ENCODE results near the gene TMEM127.
A peak's percentile ranks its signal among the peaks of the same experiment; 100 is the strongest.
"Not testable (repeated sequence)": the region's sequence is repeated elsewhere in the genome, so short reads cannot be mapped to it uniquely, and the experiment has no call there.

Gene TMEM127

GRCh38 chr2:96274355-96275056, 8.7 kb upstream of the TMEM127 start:
- no peaks in the 10 kb centered on the region for H3K9me3 Mint-ChIP-seq
- peaks cover 4% of the 10 kb centered on the region for H3K4me1 Mint-ChIP-seq
- H3K4me3 Mint-ChIP-seq: no peak overlapping the region
- DNase-seq (no peak), ATAC-seq (no peak)
- no peaks in the 10 kb centered on the region for H3K27me3 Mint-ChIP-seq
- H3K27ac Mint-ChIP-seq: peak overlapping the region; percentile 69
- H3K36me3 Mint-ChIP-seq (ENCODE audit: low read depth): peaks cover 58% of the 10 kb centered on the region

GRCh38 chr2:96273763-96274162, 8.0 kb upstream of the TMEM127 start:
- Mint-ChIP-seq H3K4me3 (no peak overlapping the region), H3K36me3 (ENCODE audit: low read depth) (peaks cover 56% of the 10 kb centered on the region), H3K4me1 (peaks cover 7% of the 10 kb centered on the region), H3K9me3 (no peaks in the 10 kb centered on the region), H3K27ac (no peak overlapping the region), H3K27me3 (no peaks in the 10 kb centered on the region)
- DNase-seq (no peak), ATAC-seq (no peak)

GRCh38 chr2:96271995-96272394, 6.2 kb upstream of the TMEM127 start:
- H3K36me3 Mint-ChIP-seq (ENCODE audit: low read depth): peaks cover 56% of the 10 kb centered on the region
- H3K27ac Mint-ChIP-seq: no peak overlapping the region
- H3K27me3 Mint-ChIP-seq: no peaks in the 10 kb centered on the region
- DNase-seq: no peak
- no peak for ATAC-seq
- H3K4me1 Mint-ChIP-seq: peaks cover 22% of the 10 kb centered on the region
- no peak overlapping the region for H3K4me3 Mint-ChIP-seq
- H3K9me3 Mint-ChIP-seq: no peaks in the 10 kb centered on the region

GRCh38 chr2:96267159-96267971, 1.6 kb upstream of the TMEM127 start:
- Mint-ChIP-seq H3K9me3 (no peaks in the 10 kb centered on the region), H3K4me3 (peak overlapping the region; percentile 99), H3K4me1 (peaks cover 43% of the 10 kb centered on the region), H3K36me3 (ENCODE audit: low read depth) (peaks cover 36% of the 10 kb centered on the region), H3K27ac (peak overlapping the region; percentile 96), H3K27me3 (no peaks in the 10 kb centered on the region)
- ATAC-seq (peak; percentile 47), DNase-seq (peak; percentile 61)

- peak overlapping the region; percentile 99 for H3K4me3 Mint-ChIP-seq
- peak; percentile 4 for ATAC-seq
- H3K9me3 Mint-ChIP-seq: no peaks in the 10 kb centered on the region
- peak; percentile 50 for DNase-seq
- H3K27ac Mint-ChIP-seq: peak overlapping the region; percentile 42
- H3K27me3 Mint-ChIP-seq: no peaks in the 10 kb centered on the region
- peaks cover 31% of the 10 kb centered on the region for H3K36me3 Mint-ChIP-seq (ENCODE audit: low read depth)
- peaks cover 52% of the 10 kb centered on the region for H3K4me1 Mint-ChIP-seq
Observed at GRCh38 chr2:96265349-96265839, 403 bp downstream of the TMEM127 start.

GRCh38 chr2:96264656-96265348, 995 bp downstream of the TMEM127 start:
- Mint-ChIP-seq H3K27ac (peak overlapping the region; percentile 63), H3K4me1 (peaks cover 57% of the 10 kb centered on the region), H3K9me3 (no peaks in the 10 kb centered on the region), H3K36me3 (ENCODE audit: low read depth) (peaks cover 29% of the 10 kb centered on the region), H3K4me3 (peak overlapping the region; percentile 99), H3K27me3 (no peaks in the 10 kb centered on the region)
- no peak for ATAC-seq
- peak; percentile 38 for DNase-seq

- DNase-seq: no peak
- peak overlapping the region; percentile 99 for H3K4me3 Mint-ChIP-seq
- ATAC-seq: no peak
- peaks cover 65% of the 10 kb centered on the region for H3K4me1 Mint-ChIP-seq
- H3K27ac Mint-ChIP-seq: peak overlapping the region; percentile 63
- H3K9me3 Mint-ChIP-seq: no peaks in the 10 kb centered on the region
- H3K36me3 Mint-ChIP-seq (ENCODE audit: low read depth): peaks cover 25% of the 10 kb centered on the region
- no peaks in the 10 kb centered on the region for H3K27me3 Mint-ChIP-seq
Observed at GRCh38 chr2:96264086-96264485, 1.7 kb downstream of the TMEM127 start.

- DNase-seq: no peak
- Mint-ChIP-seq H3K27ac (no peak overlapping the region), H3K36me3 (ENCODE audit: low read depth) (peaks cover 10% of the 10 kb centered on the region), H3K27me3 (no peaks in the 10 kb centered on the region), H3K9me3 (no peaks in the 10 kb centered on the region), H3K4me3 (no peak overlapping the region), H3K4me1 (peaks cover 63% of the 10 kb centered on the region)
- ATAC-seq: no peak
Observed at GRCh38 chr2:96262306-96262705, 3.5 kb downstream of the TMEM127 start.

- no peaks in the 10 kb centered on the region for H3K27me3 Mint-ChIP-seq
- ATAC-seq (no peak), DNase-seq (no peak)
- H3K4me1 Mint-ChIP-seq: peaks cover 63% of the 10 kb centered on the region
- no peak overlapping the region for H3K4me3 Mint-ChIP-seq
- H3K27ac Mint-ChIP-seq: peak overlapping the region; percentile 33
- peaks cover 8% of the 10 kb centered on the region for H3K36me3 Mint-ChIP-seq (ENCODE audit: low read depth)
- H3K9me3 Mint-ChIP-seq: no peaks in the 10 kb centered on the region
Observed at GRCh38 chr2:96261328-96262003, 4.3 kb downstream of the TMEM127 start.

GRCh38 chr2:96260387-96261260, 5.2 kb downstream of the TMEM127 start:
- DNase-seq (peak; percentile 40), ATAC-seq (peak; percentile 72)
- H3K36me3 Mint-ChIP-seq (ENCODE audit: low read depth): peaks cover 13% of the 10 kb centered on the region
- H3K27ac Mint-ChIP-seq: peak overlapping the region; percentile 33
- no peaks in the 10 kb centered on the region for H3K27me3 Mint-ChIP-seq
- peaks cover 67% of the 10 kb centered on the region for H3K4me1 Mint-ChIP-seq
- H3K9me3 Mint-ChIP-seq: no peaks in the 10 kb centered on the region
- no peak overlapping the region for H3K4me3 Mint-ChIP-seq

GRCh38 chr2:96259497-96259921, 6.3 kb downstream of the TMEM127 start:
- Mint-ChIP-seq H3K27ac (peak overlapping the region; percentile 46), H3K9me3 (no peaks in the 10 kb centered on the region), H3K4me3 (no peak overlapping the region), H3K27me3 (no peaks in the 10 kb centered on the region), H3K4me1 (peaks cover 71% of the 10 kb centered on the region), H3K36me3 (ENCODE audit: low read depth) (peaks cover 19% of the 10 kb centered on the region)
- ATAC-seq: no peak
- DNase-seq: no peak

GRCh38 chr2:96258166-96259022, 7.4 kb downstream of the TMEM127 start:
- DNase-seq (no peak), ATAC-seq (no peak)
- no peak overlapping the region for H3K27ac Mint-ChIP-seq
- peaks cover 60% of the 10 kb centered on the region for H3K4me1 Mint-ChIP-seq
- no peaks in the 10 kb centered on the region for H3K9me3 Mint-ChIP-seq
- H3K36me3 Mint-ChIP-seq (ENCODE audit: low read depth): peaks cover 18% of the 10 kb centered on the region
- H3K4me3 Mint-ChIP-seq: no peak overlapping the region
- H3K27me3 Mint-ChIP-seq: no peaks in the 10 kb centered on the region

- Mint-ChIP-seq H3K36me3 (ENCODE audit: low read depth) (peaks cover 18% of the 10 kb centered on the region), H3K4me1 (peaks cover 57% of the 10 kb centered on the region)
- H3K9me3 Mint-ChIP-seq, ATAC-seq, H3K27me3 Mint-ChIP-seq, H3K4me3 Mint-ChIP-seq, H3K27ac Mint-ChIP-seq, DNase-seq: not testable (repeated sequence)
Observed at GRCh38 chr2:96257744-96258143, 8.1 kb downstream of the TMEM127 start.
